ENCODE data around the gene CTR9. TPM values are rescaled to one million over a fixed set of nuclear protein-coding genes. Genes with fewer than 3 reads are reported as not detected.

The CTR9 gene
- total and polyA plus RNA-seq, 9 of the 15 experiments (the other 6 are each of a cell fraction or from before 2014, with no cell fraction given): 25.4 to 79.3 (median 47.3) TPM

GRCh38 chr11:10750838-10751580 lies at the start of gene CTR9 (continued):
- TF ChIP-seq SAFB2 (IDR thresholded peaks at IDR 0.05; ENCODE audit: borderline replicate concordance, low read depth, low read length, severe bottlenecking): no peak
- TF ChIP-seq SNRNP70 (optimal IDR thresholded peaks at IDR 0.05; ENCODE audit: low read depth, low read length): no peak
- no peak for TF ChIP-seq IRF2 (CRISPR knock-in tag; IDR thresholded peaks at IDR 0.05)
- TF ChIP-seq THAP12 (CRISPR knock-in tag; IDR thresholded peaks at IDR 0.05): peak; percentile 92
- no peak for TF ChIP-seq THAP7 (CRISPR knock-in tag; IDR thresholded peaks at IDR 0.05)
- no peak for TF ChIP-seq RBM34 (IDR thresholded peaks at IDR 0.05; ENCODE audit: borderline replicate concordance, insufficient read depth, low read length)
- peak; percentile 76; the same call in 1 of the 2 replicates for TF ChIP-seq RB1 (IDR thresholded peaks at IDR 0.05; ENCODE audit: low read depth)
- no peak for TF ChIP-seq ZNF41 (CRISPR knock-in tag; conservative IDR thresholded peaks at IDR 0.05)
- peak; percentile 80 for TF ChIP-seq HCFC1 (IDR thresholded peaks at IDR 0.05; ENCODE audit: low read depth, low read length)
- TF ChIP-seq RBM17 (IDR thresholded peaks at IDR 0.05; ENCODE audit: borderline replicate concordance, low read depth, low read length): no peak
- TF ChIP-seq ZNF507 (tag; conservative IDR thresholded peaks at IDR 0.05): no peak
- TF ChIP-seq PREB (CRISPR knock-in tag; IDR thresholded peaks at IDR 0.05): peak; percentile 70; the same call in 1 of the 2 replicates
- TF ChIP-seq MNT (conservative IDR thresholded peaks at IDR 0.05): peak; percentile 95 to 98
- no peak; the same call in 1 of the 2 replicates for TF ChIP-seq HMBOX1 (IDR thresholded peaks at IDR 0.05)
- no peak for TF ChIP-seq ZNF217 (CRISPR knock-in tag; IDR thresholded peaks at IDR 0.05)
- 0 out of 2 replicates have a peak, but pooled peaks have one; percentile 24 for TF ChIP-seq TCF7 (IDR thresholded peaks at IDR 0.05; ENCODE audit: borderline replicate concordance)
- TF ChIP-seq ZBTB5 (IDR thresholded peaks at IDR 0.05): peak; percentile 91
- peak; percentile 97 for TF ChIP-seq CC2D1A (IDR thresholded peaks at IDR 0.05)
